ENCODE measurements around the gene KCTD20. TPM values are rescaled to one million over a fixed set of nuclear protein-coding genes. Genes with fewer than 3 reads are reported as not detected.

Gene KCTD20
- total and polyA plus RNA-seq, 5 donors from 2014 or later = 35.4 to 47.8 (median 41.7) TPM

DNA sequence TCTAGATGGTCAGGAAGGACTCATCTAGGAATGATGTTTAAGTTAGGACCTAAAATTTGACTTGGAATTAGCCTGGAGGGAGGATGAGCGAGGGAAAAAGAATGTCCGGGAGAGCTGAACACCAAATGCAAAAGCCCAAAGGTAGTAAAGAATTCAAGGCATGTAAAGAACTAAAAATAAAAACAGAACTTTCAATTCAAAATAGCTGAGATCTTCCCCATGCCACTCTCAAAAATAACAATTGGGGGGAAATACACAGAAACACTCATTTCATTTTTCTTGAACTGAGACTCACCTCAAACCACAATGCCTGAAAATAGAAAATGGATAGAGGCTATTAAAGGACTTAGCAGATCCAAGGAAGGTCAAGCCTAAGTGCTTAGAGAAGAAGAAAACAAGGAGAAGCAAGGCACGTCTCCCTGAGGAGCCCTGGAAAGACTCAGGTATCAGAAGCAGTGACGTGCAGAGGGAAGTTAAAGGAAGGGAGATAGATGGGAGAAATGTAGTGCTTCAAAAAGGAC is 10.6 kb upstream of the KCTD20 start:
- Mint-ChIP-seq H3K4me1 (no peaks in the 10 kb centered on the region), H3K27me3 (peaks cover 7% of the 10 kb centered on the region), H3K4me3 (no peak overlapping the region), H3K36me3 (no peaks in the 10 kb centered on the region), H3K27ac (peak overlapping the region in 1 of 3 donors; percentile 39), H3K9me3 (no peaks in the 10 kb centered on the region)
- no peak for ATAC-seq (ENCODE audit: low read depth in 2 of 2)
- Histone ChIP-seq H3K27ac (ENCODE audit: insufficient read depth, low read length, poor library complexity, severe bottlenecking) (no peak overlapping the region), H3K36me3 (ENCODE audit: control insufficient read depth, insufficient read depth, low read length) (no peaks in the 10 kb centered on the region), H3K27me3 (ENCODE audit: control insufficient read depth, insufficient read depth, low read length) (no peaks in the 10 kb centered on the region), H3K4me1 (ENCODE audit: control insufficient read depth, insufficient read depth, low read length, poor library complexity, severe bottlenecking) (no peaks in the 10 kb centered on the region), H3K9me3 (ENCODE audit: control insufficient read depth in 2 of 2, low read length in 2 of 2) (no peaks in the 10 kb centered on the region), H3K4me3 (ENCODE audit: low read depth, low read length) (no peak overlapping the region)
- no peak for DNase-seq

DNA sequence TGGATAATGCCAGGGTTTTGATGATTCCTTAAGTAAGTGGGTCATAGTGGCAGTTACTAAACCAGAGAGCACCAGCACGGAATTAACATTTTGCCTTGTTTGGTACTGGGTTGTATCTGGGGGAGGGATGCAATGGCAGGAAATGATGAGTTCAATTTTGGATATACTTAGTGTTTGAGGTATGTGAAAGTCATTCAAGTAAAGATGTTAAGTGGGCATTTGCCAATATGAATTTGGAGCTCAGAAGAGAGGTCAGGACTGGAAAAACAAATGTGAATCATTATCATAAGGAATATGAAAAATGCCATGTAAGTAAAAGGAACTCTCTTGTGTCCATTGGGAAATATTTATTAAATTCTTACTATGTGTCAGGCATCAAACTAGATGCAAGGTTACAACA is 6.3 kb upstream of the KCTD20 start:
- ATAC-seq (ENCODE audit: low read depth in 2 of 2) (no peak), DNase-seq (no peak)
- Histone ChIP-seq H3K9me3 (ENCODE audit: control insufficient read depth in 2 of 2, low read length in 2 of 2) (no peaks in the 10 kb centered on the region), H3K36me3 (ENCODE audit: control insufficient read depth, insufficient read depth, low read length) (no peaks in the 10 kb centered on the region), H3K27me3 (ENCODE audit: control insufficient read depth, insufficient read depth, low read length) (no peaks in the 10 kb centered on the region), H3K27ac (ENCODE audit: insufficient read depth, low read length, poor library complexity, severe bottlenecking) (no peak overlapping the region), H3K4me3 (ENCODE audit: low read depth, low read length) (no peak overlapping the region), H3K4me1 (ENCODE audit: control insufficient read depth, insufficient read depth, low read length, poor library complexity, severe bottlenecking) (peaks cover 7% of the 10 kb centered on the region)
- Mint-ChIP-seq H3K36me3 (no peaks in the 10 kb centered on the region), H3K27ac (peak overlapping the region in 1 of 3 donors; percentile 2), H3K4me1 (peaks cover 4 to 12% (median 7%) of the 10 kb centered on the region in 4 donors), H3K4me3 (peak overlapping the region in 1 of 4 donors; percentile 54), H3K9me3 (no peaks in the 10 kb centered on the region), H3K27me3 (peaks cover 7% of the 10 kb centered on the region)

DNA sequence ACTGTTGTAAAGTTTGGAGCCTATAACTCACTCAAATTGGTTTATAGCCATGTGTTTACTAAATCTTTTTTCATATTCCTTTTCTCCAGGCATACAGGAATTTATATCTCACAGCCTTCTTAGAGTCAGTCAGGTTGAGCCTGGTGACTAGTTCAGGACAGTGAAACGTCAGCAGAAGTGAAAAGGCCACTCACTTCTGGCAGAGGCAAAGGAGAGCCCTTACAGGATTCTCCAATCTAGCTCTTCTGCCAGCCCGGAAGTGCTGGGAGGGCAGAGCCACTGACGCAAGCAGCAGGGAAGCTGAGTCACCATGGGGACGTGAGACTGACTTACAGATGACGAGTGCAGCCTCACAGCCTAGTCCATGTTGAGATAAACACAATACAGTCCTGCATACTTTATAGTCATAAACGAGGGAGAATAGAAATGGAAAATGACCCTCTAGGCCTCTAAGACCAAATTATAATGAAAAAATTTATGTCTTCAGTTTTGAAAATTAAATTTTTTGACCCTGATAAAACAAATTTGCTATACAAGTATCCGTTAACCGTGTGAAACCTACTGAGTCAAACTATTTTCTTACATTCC is 1.4 kb upstream of the KCTD20 start:
- peak; percentile 67 to 93 (median 75) for DNase-seq
- Histone ChIP-seq H3K27me3 (ENCODE audit: control insufficient read depth, insufficient read depth, low read length) (no peaks in the 10 kb centered on the region), H3K4me3 (ENCODE audit: low read depth, low read length) (peak overlapping the region; percentile 37), H3K27ac (ENCODE audit: insufficient read depth, low read length, poor library complexity, severe bottlenecking) (peak overlapping the region; percentile 86), H3K36me3 (ENCODE audit: control insufficient read depth, insufficient read depth, low read length) (no peaks in the 10 kb centered on the region), H3K4me1 (ENCODE audit: control insufficient read depth, insufficient read depth, low read length, poor library complexity, severe bottlenecking) (peaks cover 44% of the 10 kb centered on the region), H3K9me3 (ENCODE audit: control insufficient read depth in 2 of 2, low read length in 2 of 2) (no peaks in the 10 kb centered on the region)
- Mint-ChIP-seq H3K4me1 (peaks cover 26 to 51% (median 36%) of the 10 kb centered on the region in 4 donors), H3K4me3 (peak overlapping the region; percentile 63 to 92 (median 82)), H3K27me3 (no peaks in the 10 kb centered on the region), H3K27ac (peak overlapping the region in 2 of 3 donors; percentile 80 to 94), H3K36me3 (no peaks in the 10 kb centered on the region), H3K9me3 (peaks cover 0 to 4% (median 0%) of the 10 kb centered on the region in 7 donors)
- peak; percentile 76 to 80 for ATAC-seq (ENCODE audit: low read depth in 2 of 2)

DNA sequence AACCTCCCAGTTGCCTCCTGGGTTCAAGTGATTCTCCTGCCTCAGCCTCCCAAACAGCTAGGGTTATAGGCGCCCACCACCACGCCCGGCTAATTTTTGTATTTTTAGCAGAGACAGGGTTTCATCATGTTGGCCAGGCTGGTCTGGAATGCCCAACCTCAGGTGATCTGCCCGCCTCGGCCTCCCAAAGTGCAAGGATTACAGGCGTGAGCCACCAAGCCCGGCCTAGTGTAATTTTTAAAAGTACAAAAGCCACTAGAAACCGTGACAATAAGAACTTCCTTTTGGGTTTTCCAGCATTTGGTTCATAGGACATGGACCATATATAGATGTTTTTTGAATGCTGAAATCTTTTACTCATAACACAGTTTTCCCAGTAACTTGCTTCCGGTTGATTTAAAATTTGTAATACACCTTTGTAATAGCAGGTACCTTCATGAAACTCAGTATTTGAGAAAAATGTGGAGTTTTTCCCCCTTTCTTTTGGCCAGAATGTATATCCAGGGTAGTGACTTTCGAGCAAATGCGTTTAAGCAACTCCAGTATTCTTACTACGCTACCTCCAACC is 613 bp upstream of the KCTD20 start:
- Histone ChIP-seq H3K4me1 (ENCODE audit: control insufficient read depth, insufficient read depth, low read length, poor library complexity, severe bottlenecking) (peaks cover 51% of the 10 kb centered on the region), H3K27ac (ENCODE audit: insufficient read depth, low read length, poor library complexity, severe bottlenecking) (peak overlapping the region; percentile 86), H3K27me3 (ENCODE audit: control insufficient read depth, insufficient read depth, low read length) (no peaks in the 10 kb centered on the region), H3K36me3 (ENCODE audit: control insufficient read depth, insufficient read depth, low read length) (no peaks in the 10 kb centered on the region), H3K9me3 (ENCODE audit: control insufficient read depth in 2 of 2, low read length in 2 of 2) (no peaks in the 10 kb centered on the region), H3K4me3 (ENCODE audit: low read depth, low read length) (peak overlapping the region; percentile 89)
- H3K36me3 Mint-ChIP-seq = no peaks in the 10 kb centered on the region
- peaks cover 0 to 4% (median 0%) of the 10 kb centered on the region in 7 donors for H3K9me3 Mint-ChIP-seq
- ATAC-seq (ENCODE audit: low read depth in 2 of 2) (no peak), DNase-seq (no peak)
- H3K27ac Mint-ChIP-seq = peak overlapping the region; percentile 96 to 98 (median 98)
- no peaks in the 10 kb centered on the region for H3K27me3 Mint-ChIP-seq
- H3K4me3 Mint-ChIP-seq = peak overlapping the region; percentile 92 to 98 (median 97)
- H3K4me1 Mint-ChIP-seq = peaks cover 27 to 59% (median 43%) of the 10 kb centered on the region in 4 donors

DNA sequence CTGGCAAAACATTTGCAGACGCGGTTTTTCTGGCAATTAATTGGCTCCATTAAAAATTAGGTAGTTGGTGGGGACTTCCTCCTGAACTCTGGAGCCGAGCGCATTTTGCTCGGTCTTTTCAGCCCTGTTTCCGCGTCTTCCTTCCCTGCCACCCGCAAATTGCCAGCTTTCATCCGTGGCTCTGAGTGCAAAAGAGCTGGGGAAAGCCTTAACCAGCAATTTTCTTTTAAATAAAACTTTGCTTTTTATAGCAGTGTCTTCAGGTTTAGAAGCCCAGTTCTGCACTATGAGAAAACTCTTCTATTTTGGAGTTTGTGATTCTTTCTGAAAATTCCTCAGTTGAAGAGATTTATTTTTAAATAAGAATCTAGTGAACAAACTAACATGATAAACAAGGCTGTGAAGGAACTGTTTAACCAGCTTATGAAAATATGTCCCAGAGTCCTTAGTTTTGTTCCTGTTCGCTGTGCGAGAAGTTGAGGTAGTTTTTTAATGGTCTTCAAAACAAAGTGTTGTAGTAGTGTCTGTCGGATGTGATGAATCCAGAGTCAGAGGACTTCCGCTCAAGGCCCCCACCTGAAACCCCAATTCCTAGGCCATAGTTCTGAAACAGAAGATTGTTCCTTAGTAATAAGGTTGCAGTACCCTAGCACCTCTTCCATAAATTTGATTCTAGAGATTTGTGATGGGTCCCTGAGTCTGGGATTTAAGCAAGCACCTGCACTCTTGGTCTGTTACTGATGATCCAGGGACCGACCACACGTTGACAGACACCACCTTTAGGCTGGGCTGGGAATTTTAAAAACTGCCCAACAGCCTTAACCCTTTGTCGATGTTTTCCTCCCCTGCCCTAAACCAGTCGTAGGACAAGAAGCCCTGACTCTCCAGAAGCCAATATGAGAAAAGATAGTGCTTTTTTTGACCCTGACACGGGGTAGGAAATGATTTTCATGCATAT is 950 bp downstream of the KCTD20 start:
- Histone ChIP-seq H3K27ac (ENCODE audit: insufficient read depth, low read length, poor library complexity, severe bottlenecking) (peak overlapping the region; percentile 86), H3K36me3 (ENCODE audit: control insufficient read depth, insufficient read depth, low read length) (no peaks in the 10 kb centered on the region), H3K9me3 (ENCODE audit: control insufficient read depth in 2 of 2, low read length in 2 of 2) (no peaks in the 10 kb centered on the region), H3K4me1 (ENCODE audit: control insufficient read depth, insufficient read depth, low read length, poor library complexity, severe bottlenecking) (peaks cover 51% of the 10 kb centered on the region), H3K27me3 (ENCODE audit: control insufficient read depth, insufficient read depth, low read length) (no peaks in the 10 kb centered on the region), H3K4me3 (ENCODE audit: low read depth, low read length) (peak overlapping the region; percentile 86)
- H3K4me3 Mint-ChIP-seq = peak overlapping the region; percentile 92 to 99 (median 97)
- peaks cover 30 to 64% (median 52%) of the 10 kb centered on the region in 4 donors for H3K4me1 Mint-ChIP-seq
- peaks cover 7% of the 10 kb centered on the region for H3K36me3 Mint-ChIP-seq
- DNase-seq (peak in 2 of 3 donors; percentile 14 to 53), ATAC-seq (ENCODE audit: low read depth in 2 of 2) (no peak)
- no peaks in the 10 kb centered on the region for H3K27me3 Mint-ChIP-seq
- peaks cover 0 to 4% (median 0%) of the 10 kb centered on the region in 7 donors for H3K9me3 Mint-ChIP-seq
- peak overlapping the region; percentile 96 to 98 (median 96) for H3K27ac Mint-ChIP-seq

DNA sequence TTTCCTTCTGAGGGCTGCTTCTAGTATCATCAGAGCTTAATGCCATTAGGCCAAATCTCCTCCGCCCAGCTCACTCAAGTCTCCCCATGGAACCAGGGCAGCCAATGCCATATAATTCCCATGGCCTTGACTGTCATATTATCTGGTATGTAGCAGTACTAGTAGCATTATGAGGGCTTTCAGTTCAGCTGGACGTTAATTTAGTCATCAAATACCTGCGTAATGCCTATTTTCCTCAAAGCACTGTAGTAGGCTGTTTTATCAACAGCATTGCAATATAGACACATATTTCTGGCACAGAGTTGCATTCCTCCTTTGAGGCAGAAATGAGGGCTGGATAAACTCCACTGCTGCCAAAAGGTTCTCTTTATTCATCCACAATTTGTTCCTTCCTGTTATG is 1.7 kb downstream of the KCTD20 start:
- peaks cover 0 to 4% (median 0%) of the 10 kb centered on the region in 7 donors for H3K9me3 Mint-ChIP-seq
- peaks cover 30 to 70% (median 52%) of the 10 kb centered on the region in 4 donors for H3K4me1 Mint-ChIP-seq
- peaks cover 51% of the 10 kb centered on the region for H3K4me1 ChIP-seq (ENCODE audit: control insufficient read depth, insufficient read depth, low read length, poor library complexity, severe bottlenecking)

DNA sequence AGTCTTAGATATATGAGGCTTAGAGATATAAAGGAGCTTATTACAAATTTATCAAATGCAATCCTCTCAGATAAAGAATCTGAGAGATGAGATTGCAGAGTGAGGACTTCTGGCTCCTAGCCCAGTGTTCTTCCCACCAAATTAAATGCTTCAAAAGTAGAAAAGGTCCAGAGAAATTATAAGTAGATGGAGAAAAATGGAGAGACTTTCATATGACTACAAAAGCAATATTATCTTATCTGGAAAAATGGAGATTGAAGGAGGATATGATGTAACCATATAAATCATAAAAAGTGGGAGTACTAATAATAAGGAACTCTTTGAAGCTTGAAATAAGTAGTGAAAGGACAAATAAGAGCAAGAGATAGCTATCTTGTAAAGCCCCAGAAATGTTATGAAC is 2.8 kb downstream of the KCTD20 start:
- peaks cover 34 to 78% (median 53%) of the 10 kb centered on the region in 4 donors for H3K4me1 Mint-ChIP-seq
- no peak for DNase-seq
- no peak overlapping the region for H3K27ac ChIP-seq (ENCODE audit: insufficient read depth, low read length, poor library complexity, severe bottlenecking)
- H3K27ac Mint-ChIP-seq = peak overlapping the region in 2 of 3 donors; percentile 76 to 98
- peaks cover 2% of the 10 kb centered on the region for H3K36me3 ChIP-seq (ENCODE audit: control insufficient read depth, insufficient read depth, low read length)
- H3K27me3 Mint-ChIP-seq = no peaks in the 10 kb centered on the region
- peaks cover 55% of the 10 kb centered on the region for H3K4me1 ChIP-seq (ENCODE audit: control insufficient read depth, insufficient read depth, low read length, poor library complexity, severe bottlenecking)
- peak overlapping the region; percentile 38 to 92 (median 58) for H3K4me3 Mint-ChIP-seq
- peaks cover 0 to 4% (median 0%) of the 10 kb centered on the region in 7 donors for H3K9me3 Mint-ChIP-seq
- no peaks in the 10 kb centered on the region for H3K9me3 ChIP-seq (ENCODE audit: control insufficient read depth in 2 of 2, low read length in 2 of 2)
- ATAC-seq (ENCODE audit: low read depth in 2 of 2) = no peak
- H3K4me3 ChIP-seq (ENCODE audit: low read depth, low read length) = peak overlapping the region; percentile 12
- H3K27me3 ChIP-seq (ENCODE audit: control insufficient read depth, insufficient read depth, low read length) = no peaks in the 10 kb centered on the region
- peaks cover 17% of the 10 kb centered on the region for H3K36me3 Mint-ChIP-seq

More for the DNA sequence above, 1.7 kb downstream of the KCTD20 start:
- peaks cover under 1% of the 10 kb centered on the region for H3K36me3 ChIP-seq (ENCODE audit: control insufficient read depth, insufficient read depth, low read length)
- no peak overlapping the region for H3K27ac ChIP-seq (ENCODE audit: insufficient read depth, low read length, poor library complexity, severe bottlenecking)
- ATAC-seq (ENCODE audit: low read depth in 2 of 2) = no peak
- DNase-seq = no peak
- H3K27me3 ChIP-seq (ENCODE audit: control insufficient read depth, insufficient read depth, low read length) = no peaks in the 10 kb centered on the region
- H3K27ac Mint-ChIP-seq = peak overlapping the region; percentile 64 to 98 (median 96)
- H3K36me3 Mint-ChIP-seq = peaks cover 14% of the 10 kb centered on the region
- peak overlapping the region; percentile 92 to 99 (median 97) for H3K4me3 Mint-ChIP-seq
- H3K27me3 Mint-ChIP-seq = no peaks in the 10 kb centered on the region
- no peaks in the 10 kb centered on the region for H3K9me3 ChIP-seq (ENCODE audit: control insufficient read depth in 2 of 2, low read length in 2 of 2)
- peak overlapping the region; percentile 86 for H3K4me3 ChIP-seq (ENCODE audit: low read depth, low read length)

Measured in CD4-positive, CD25-positive, alpha-beta regulatory T cell (primary cell).